Muscle of leg (tissue), 11 donors: ENCODE data around the gene DLG4. TPM values are rescaled to one million over a fixed set of nuclear protein-coding genes. Genes with fewer than 3 reads are reported as not detected.
"Not testable (repeated sequence)": the region's sequence is repeated elsewhere in the genome, so short reads cannot be mapped to it uniquely, and the experiment has no call there.

Experiments
- DNase-seq: peaks from one replicate; pipeline ENCODE4 v3.0.0; 2013
- H3K27ac ChIP-seq: one replicate; pipeline ENCODE4 v1.5.1; 2013; ENCODE audit warnings: mild to moderate bottlenecking, low read length, control low read depth
- H3K27me3 ChIP-seq: one replicate; pipeline ENCODE4 v1.6.1; 2013; ENCODE audit warnings: low read length; ENCODE audit not compliant: control insufficient read depth, insufficient read depth
- H3K36me3 ChIP-seq: one replicate; pipeline ENCODE4 v1.6.1; 2013; ENCODE audit warnings: low read length; ENCODE audit not compliant: control insufficient read depth, insufficient read depth
- H3K4me1 ChIP-seq: one replicate; pipeline ENCODE4 v1.6.1; 2013; ENCODE audit warnings: low read length; ENCODE audit not compliant: control insufficient read depth, insufficient read depth
- H3K4me3 ChIP-seq: one replicate; pipeline ENCODE4 v1.5.1; 2013; ENCODE audit warnings: low read length, control low read depth
- H3K9me3 ChIP-seq: replicated peaks from 2 replicates; pipeline ENCODE4 v1.6.1; 2013; ENCODE audit warnings: low read depth, low read length; ENCODE audit not compliant: control insufficient read depth
- WGBS: methylation state at CpG from one replicate; pipeline ENCODE4 v1.1.5; 2013; ENCODE audit warnings: missing lambda C conversion rate; ENCODE audit not compliant: insufficient coverage; 5-methylcytosine and 5-hydroxymethylcytosine counted together
- polyA plus RNA-seq, 8 donors: library from polyadenylated mRNA; unstranded; fragments of 120-200 nt; gene quantifications; one replicate each; pipeline versions ENCODE4 v1.2.1 to v1.2.3, GENCODE V29; 2013; ENCODE audit warnings: inconsistent platforms in 1 of 8, low replicate concordance in 1 of 8; ENCODE audit not compliant: insufficient read length in 8 of 8, insufficient read depth in 1 of 8
- total RNA-seq: library from RNA; stranded (reverse); fragments of 120-200 nt; gene quantifications from one replicate; pipeline ENCODE4 v1.2.4, GENCODE V29; 2013

The DLG4 gene
- total and polyA plus RNA-seq, 9 donors: 12.7 to 33.9 (median 22.5) TPM

DNA sequence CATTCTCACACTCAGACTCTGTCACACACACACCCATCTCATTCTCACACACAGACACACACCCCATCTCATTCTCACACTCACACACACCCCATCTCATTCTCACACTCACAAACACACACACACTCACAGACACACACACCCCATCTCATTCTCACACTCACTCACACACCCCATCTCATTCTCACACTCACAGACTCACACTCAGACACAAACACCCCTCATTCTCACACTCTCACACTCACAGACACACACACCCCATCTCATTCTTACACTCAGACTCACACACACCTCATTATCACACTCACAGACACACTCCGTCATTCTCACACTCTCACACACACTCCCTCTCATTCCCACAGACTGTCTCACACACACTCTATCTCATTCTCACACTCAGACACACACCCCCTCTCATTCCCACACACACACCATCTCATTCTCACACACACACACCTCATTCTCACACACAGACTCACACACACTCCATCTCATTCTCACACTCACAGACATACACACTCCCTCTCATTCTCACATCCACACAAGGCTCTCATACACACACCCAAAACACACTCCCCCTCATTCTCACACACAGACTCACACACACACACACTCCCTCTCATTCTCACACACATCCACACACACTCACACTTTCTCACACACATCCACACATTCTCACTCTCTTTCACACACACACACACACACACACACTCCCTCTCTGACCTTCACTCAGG lies 43.4 kb downstream of the DLG4 start:
- H3K27me3 ChIP-seq: peaks cover 13% of the 10 kb centered on the region
- no peaks in the 10 kb centered on the region for H3K9me3 ChIP-seq
- 78% methylated on average over 1 of the region's 1 CpG for WGBS
- H3K36me3 ChIP-seq: no peaks in the 10 kb centered on the region
- DNase-seq: no peak
- peaks cover 23% of the 10 kb centered on the region for H3K4me1 ChIP-seq
- no peak overlapping the region for H3K27ac ChIP-seq
- H3K4me3 ChIP-seq: no peak overlapping the region

DNA sequence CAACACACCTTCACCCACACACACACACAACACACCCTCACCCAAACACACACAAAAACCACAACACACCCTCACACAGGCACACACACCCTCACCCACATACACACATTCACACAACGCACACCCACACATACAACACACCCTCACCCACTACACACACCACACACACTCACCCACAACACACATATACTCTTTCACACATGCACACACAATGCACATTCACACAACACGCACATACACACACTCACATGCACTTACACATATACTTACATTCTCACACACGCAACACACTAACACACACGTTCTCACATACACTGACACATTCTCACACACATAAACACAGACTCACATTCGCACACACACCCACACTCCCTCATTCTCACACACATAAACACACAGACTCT lies 44.3 kb downstream of the DLG4 start:
- no peaks in the 10 kb centered on the region for H3K9me3 ChIP-seq
- no peaks in the 10 kb centered on the region for H3K36me3 ChIP-seq
- 88% methylated on average over 5 of the region's 5 CpGs for WGBS
- no peak for DNase-seq
- no peak overlapping the region for H3K27ac ChIP-seq
- H3K4me3 ChIP-seq: no peak overlapping the region
- peaks cover 13% of the 10 kb centered on the region for H3K27me3 ChIP-seq
- peaks cover 23% of the 10 kb centered on the region for H3K4me1 ChIP-seq

DNA sequence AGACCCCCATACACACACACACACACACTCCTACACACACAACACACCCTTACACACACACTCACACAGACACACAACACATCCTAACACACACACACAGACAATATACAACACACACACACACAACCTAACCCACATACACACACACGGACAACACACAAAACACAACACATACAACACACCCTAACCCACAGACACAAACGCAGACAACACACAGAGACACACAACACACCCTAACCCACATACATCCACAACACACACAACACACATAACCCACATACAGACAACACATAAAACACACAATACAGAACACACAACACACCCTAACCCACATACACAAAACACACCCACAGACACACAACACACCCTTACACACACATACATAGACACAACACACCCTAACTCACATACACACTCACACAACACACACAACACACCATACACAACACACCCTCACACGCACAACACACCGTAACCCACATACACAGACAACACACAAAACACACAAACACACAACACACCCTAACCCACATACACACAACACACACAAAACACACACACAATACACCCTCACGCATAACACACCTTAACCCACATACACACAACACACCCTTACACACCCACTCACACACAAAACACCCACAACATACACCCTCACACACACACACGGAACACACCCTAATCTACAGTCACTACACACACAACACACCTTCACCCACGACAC lies 44.9 kb downstream of the DLG4 start:
- peaks cover 13% of the 10 kb centered on the region for H3K27me3 ChIP-seq
- H3K4me1 ChIP-seq: peaks cover 23% of the 10 kb centered on the region
- H3K36me3 ChIP-seq: no peaks in the 10 kb centered on the region
- WGBS: 90% methylated on average over 7 of the region's 7 CpGs
- no peak for DNase-seq
- H3K27ac ChIP-seq: no peak overlapping the region
- no peak overlapping the region for H3K4me3 ChIP-seq
- peaks cover 3% of the 10 kb centered on the region for H3K9me3 ChIP-seq

DNA sequence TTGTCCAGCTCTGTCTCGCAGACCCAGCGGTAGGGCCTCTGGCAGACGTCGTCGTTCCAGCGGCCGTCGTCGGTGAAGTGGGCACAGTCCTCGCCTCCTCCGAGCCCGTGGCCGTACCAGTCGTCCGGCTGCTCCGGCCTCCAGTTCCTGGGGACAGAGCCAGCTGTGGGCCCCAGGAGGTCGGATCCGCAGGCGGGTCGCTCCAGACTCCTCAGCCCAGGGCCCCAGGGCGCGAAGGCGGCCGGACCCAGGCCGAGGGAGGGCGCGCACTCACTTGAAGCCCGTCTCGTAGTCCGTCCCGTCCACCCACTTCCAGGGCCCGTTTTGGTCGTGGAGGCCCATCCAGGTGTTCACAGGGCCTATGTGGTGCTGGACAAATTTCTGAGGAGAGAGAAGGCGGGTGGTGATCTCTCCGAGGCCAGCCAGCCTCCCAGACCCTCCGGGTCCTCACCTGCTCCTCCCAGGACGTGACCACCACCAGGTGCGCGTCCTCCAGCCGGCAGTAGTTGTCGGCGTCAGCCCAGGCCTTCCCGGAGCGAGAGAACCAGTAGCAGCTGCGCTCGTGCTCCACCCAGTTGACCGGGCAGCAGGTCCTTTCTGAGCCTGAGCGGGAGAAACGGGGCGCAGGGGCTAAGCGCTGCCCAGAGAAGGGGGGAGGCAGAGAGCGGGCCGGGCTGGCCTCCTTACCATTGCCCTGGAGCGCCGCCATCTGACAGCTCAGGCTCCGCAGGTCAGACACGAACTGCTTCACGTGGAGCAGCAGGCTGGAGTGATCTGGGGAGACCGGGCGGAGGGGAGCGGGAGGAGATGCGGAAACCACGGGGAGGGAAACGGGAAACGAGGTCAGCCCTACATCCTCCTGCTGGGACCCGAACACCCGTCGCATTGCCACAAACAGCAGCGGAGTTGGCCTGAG lies 45.7 kb downstream of the DLG4 start:
- Histone ChIP-seq H3K9me3 (peaks cover 6% of the 10 kb centered on the region), H3K4me3 (no peak overlapping the region), H3K4me1 (peaks cover 23% of the 10 kb centered on the region), H3K27me3 (peaks cover 12% of the 10 kb centered on the region), H3K27ac (peak overlapping the region; percentile 13), H3K36me3 (no peaks in the 10 kb centered on the region)
- WGBS: 38% methylated on average over 69 of the region's 69 CpGs
- peak; percentile 67 for DNase-seq

DNA sequence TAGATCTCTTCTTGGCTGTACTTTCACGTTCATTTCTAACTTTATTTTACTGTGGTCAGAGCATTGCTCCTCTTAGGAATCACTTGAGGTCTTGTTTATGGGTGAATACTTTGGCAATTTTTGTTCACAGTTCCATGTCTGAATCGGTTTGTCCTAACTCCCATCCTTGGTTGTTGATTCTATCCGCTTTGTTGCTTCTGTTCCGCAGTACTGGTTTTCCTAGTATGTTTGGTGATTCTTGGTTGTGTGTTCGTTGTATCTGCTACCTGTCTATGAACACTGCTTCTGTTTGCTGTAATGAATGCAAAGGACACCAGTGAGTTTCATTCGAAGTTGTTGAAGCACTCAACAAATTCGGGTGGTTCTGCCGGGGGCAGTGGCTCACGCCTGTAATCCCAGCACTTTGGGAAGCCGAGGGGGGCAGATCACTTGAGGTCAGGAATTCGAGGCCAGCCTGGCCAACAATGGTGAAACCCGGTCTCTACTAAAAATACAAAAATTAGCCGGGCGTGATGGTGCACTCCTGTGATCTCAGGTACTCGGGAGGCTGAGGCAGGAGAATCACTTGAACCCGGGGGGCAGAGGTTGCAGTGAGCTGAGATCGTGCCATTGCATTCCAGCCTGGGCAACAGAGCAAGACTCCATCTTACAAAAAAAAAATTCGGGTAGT lies 47.0 kb downstream of the DLG4 start:
- H3K27ac ChIP-seq, DNase-seq, H3K36me3 ChIP-seq, H3K4me3 ChIP-seq, H3K9me3 ChIP-seq, H3K27me3 ChIP-seq: not testable (repeated sequence)
- WGBS: 89% methylated on average over 9 of the region's 18 CpGs
- H3K4me1 ChIP-seq: peaks cover 15% of the 10 kb centered on the region

DNA sequence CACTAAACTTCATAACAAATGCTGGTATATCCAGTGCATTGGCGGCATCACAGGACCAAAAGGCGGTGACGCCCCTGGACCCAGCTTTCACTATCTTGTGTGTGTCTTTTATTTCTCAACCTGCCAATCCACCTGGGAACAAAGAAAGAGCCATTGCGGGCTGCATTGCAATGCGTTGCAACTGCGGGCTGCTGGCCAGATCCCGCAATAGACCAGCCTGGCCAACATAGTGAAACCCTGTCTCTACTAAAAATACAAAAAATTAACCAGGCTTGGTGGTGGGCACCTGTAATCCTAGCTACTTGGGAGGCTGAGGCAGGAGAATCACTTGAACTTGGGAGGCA lies 50.1 kb downstream of the DLG4 start:
- DNase-seq, H3K36me3 ChIP-seq, H3K4me3 ChIP-seq, H3K27ac ChIP-seq, H3K27me3 ChIP-seq, H3K4me1 ChIP-seq, H3K9me3 ChIP-seq: not testable (repeated sequence)
- WGBS: 92% methylated on average over 3 of the region's 7 CpGs

DNA sequence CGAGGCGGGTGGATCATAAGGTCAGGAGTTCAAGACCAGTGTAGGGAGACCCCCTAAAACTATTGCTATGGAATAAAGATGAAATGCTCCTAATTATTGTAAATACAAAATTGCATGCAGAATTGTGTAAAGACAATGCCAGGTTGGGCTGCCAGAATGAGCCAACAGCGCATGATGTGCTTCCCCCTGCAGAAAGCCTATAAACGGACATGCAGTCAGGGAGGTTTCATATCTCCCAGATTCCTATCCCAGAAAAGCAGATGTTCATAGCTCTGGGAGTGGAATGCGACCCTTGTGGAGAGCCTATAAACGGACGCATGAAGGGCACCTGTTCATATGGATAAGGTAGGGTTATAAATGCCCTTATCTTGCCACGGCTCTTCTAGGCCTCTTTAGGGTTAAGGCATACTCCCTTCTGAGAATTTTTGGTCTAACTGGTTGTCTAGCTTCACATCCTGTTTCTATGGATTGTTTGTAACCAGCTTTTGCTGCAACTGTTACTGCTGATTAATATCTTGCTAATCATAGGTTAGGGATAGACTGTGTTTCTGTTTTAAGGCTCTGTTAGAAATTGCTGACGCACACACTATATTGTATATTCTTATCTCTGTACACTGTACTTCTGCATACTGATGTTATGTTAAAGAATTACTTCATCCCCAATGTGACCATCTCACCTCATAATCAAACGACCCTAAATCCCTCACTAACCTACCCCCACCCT lies 50.6 kb downstream of the DLG4 start:
- not testable (repeated sequence) for DNase-seq, H3K27me3 ChIP-seq, H3K9me3 ChIP-seq, H3K4me1 ChIP-seq, H3K27ac ChIP-seq, H3K4me3 ChIP-seq, H3K36me3 ChIP-seq
- WGBS: 20% methylated on average over 1 of the region's 10 CpGs

DNA sequence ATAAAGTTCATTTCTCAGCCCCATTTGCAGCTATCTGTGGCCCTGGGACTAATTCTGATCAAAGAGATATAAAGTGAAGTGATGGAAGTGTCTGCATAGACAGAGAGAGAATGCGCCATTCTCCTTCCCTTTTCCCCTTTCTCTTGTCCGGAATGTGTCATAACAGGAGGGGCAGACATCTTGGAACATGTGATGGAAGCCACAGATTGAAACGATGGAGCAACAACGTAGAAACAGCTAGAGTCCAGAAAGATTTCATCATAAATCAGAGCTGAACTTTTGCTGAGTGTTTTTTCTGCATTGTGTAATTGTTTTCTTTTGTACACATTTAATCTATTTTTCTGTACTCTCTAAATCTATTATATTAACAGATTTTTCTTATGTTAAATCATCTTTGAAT lies 51.8 kb downstream of the DLG4 start:
- DNase-seq: no peak
- no peak overlapping the region for H3K27ac ChIP-seq
- no CpG with 5 or more reads among the region's 4 CpGs for WGBS

DNA sequence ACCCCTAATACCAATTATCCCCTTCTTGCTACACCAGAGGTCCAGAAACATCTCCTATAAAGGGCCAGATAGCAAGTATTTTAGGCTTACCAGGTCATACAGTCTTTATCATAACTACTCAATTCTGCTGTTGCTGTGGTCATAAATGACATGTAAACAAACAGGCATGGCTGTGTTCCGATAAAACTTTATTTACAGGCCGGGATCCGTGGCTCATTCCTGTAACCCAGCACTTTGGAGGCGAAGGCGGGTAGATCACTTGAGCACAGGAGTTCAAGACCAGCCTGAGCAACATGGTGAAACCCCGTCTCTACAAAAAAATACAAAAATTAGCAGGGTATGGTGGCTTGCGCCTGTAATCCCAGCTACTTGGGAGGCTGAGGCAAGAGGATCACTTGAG lies 52.8 kb downstream of the DLG4 start:
- Histone ChIP-seq H3K4me3 (no peak overlapping the region), H3K27me3 (peaks cover 2% of the 10 kb centered on the region), H3K36me3 (no peaks in the 10 kb centered on the region), H3K27ac (no peak overlapping the region), H3K4me1 (no peaks in the 10 kb centered on the region), H3K9me3 (peaks cover 10% of the 10 kb centered on the region)
- 93% methylated on average over 6 of the region's 7 CpGs for WGBS
- DNase-seq: no peak

More for the DNA sequence above, 51.8 kb downstream of the DLG4 start:
- Histone ChIP-seq H3K4me1 (no peaks in the 10 kb centered on the region), H3K9me3 (peaks cover 10% of the 10 kb centered on the region), H3K27me3 (peaks cover 2% of the 10 kb centered on the region), H3K36me3 (no peaks in the 10 kb centered on the region), H3K4me3 (no peak overlapping the region)
